HCT116 (cell line): ENCODE measurements around the gene GK2. TPM values are rescaled to one million over a fixed set of nuclear protein-coding genes. Genes with fewer than 3 reads are reported as not detected.

Source experiments
- ATAC-seq: fragments of 200-7000 bp; cut with Tn5 transposase; 2 replicates; pipeline ENCODE4 v1.9.1; 2020; ENCODE audit warnings: mild to moderate bottlenecking, moderate library complexity
- BruUV-seq: library from RNA; stranded (reverse); fragments of 400-500 nt; replicated peaks from 2 replicates; lab custom pipeline; 2021; lab: Mats Ljungman, UMichigan
- CTCF ChIA-PET: fragments of 300-600 bp; sonication (Branson Sonifier 250); formaldehyde crosslinking; loops from one replicate; lab custom pipeline; 2021; ENCODE audit warnings: antibody characterized with exemption; lab: Charles Lee
- POLR2A ChIA-PET: fragments of 300-600, 350-600 bp; sonication (Branson Sonifier 250); formaldehyde crosslinking; loops from one replicate; lab custom pipeline; 2021; ENCODE audit warnings: antibody characterized with exemption; lab: Charles Lee
- RAD21 ChIA-PET, 2 experiments: fragments of 300-600 bp; sonication (Branson Sonifier 250); formaldehyde crosslinking; loops; one replicate each; lab custom pipeline; 2023; ENCODE audit warnings: low total read pairs in 2 of 2; ENCODE audit not compliant: uncharacterized antibody in 2 of 2, unreplicated experiment in 2 of 2, low non-redundant PET in 1 of 2; lab: Charles Lee
- DNase-seq: peaks from one replicate; pipeline ENCODE4 v3.0.0-alpha.2; 2010; ENCODE audit warnings: low read depth, low spot score
- H2AFZ ChIP-seq: fragments of 200-600 bp; shearing (Covaris generic), sonication (generic); 2 replicates; pipeline ENCODE4 v1.6.1; 2017; ENCODE audit warnings: low read depth, mixed run types, mixed read lengths, antibody characterized with exemption, low read length; ENCODE audit not compliant: poor library complexity, severe bottlenecking
- H3K27ac ChIP-seq: 2 replicates; pipeline ENCODE4 v1.5.1; 2012; ENCODE audit warnings: low read depth, low read length
- H3K27me3 ChIP-seq: fragments of 200-600 bp; sonication (generic); 2 replicates; pipeline ENCODE4 v1.6.1; 2016; ENCODE audit warnings: mixed run types, low read length, mixed read lengths; ENCODE audit not compliant: insufficient read depth
- H3K36me3 ChIP-seq, 2 experiments: fragments of 200-500 bp in 1 of 2; fragments of 200-600 bp in 1 of 2; sonication (Bioruptor generic) in 1 of 2; sonication (generic) in 1 of 2; 2 replicates each; pipeline versions ENCODE4 v1.5.1 to v1.6.1; 2014 to 2016; ENCODE audit warnings: low read length in 2 of 2, inconsistent platforms in 1 of 2, mixed read lengths in 1 of 2, mixed run types in 1 of 2; ENCODE audit not compliant: insufficient read depth in 2 of 2, control insufficient read depth in 1 of 2
- H3K4me1 ChIP-seq, 2 experiments: fragments of 200-600 bp in 1 of 2; sonication (generic) in 1 of 2; 2 replicates each; pipeline versions ENCODE4 v1.5.1 to v1.6.1; 2012 to 2017; ENCODE audit warnings: low read length in 2 of 2, inconsistent platforms in 1 of 2, mild to moderate bottlenecking in 1 of 2, mixed read lengths in 1 of 2, mixed run types in 1 of 2, moderate library complexity in 1 of 2; ENCODE audit not compliant: insufficient read depth in 2 of 2, control insufficient read depth in 1 of 2
- H3K4me2 ChIP-seq: fragments of 200-600 bp; sonication (generic); 2 replicates; pipeline ENCODE4 v1.6.1; 2017; ENCODE audit warnings: mixed run types, low read length, mixed read lengths
- H3K4me3 ChIP-seq, 2 experiments: fragments of 200-600 bp in 1 of 2; sonication (generic) in 1 of 2; replicated peaks in 1 of 2; 2 replicates each; pipeline ENCODE4 v1.5.1; 2011 to 2016; ENCODE audit warnings: low read length in 2 of 2, control low read depth in 1 of 2, low read depth in 1 of 2, mild to moderate bottlenecking in 1 of 2, mixed read lengths in 1 of 2, mixed run types in 1 of 2
- H3K79me2 ChIP-seq: fragments of 200-600 bp; sonication (generic); 2 replicates; pipeline ENCODE4 v1.6.1; 2017; ENCODE audit warnings: mild to moderate bottlenecking, mixed run types, low read length, moderate library complexity, mixed read lengths; ENCODE audit not compliant: insufficient read depth
- H3K9ac ChIP-seq: fragments of 200-600 bp; sonication (generic); 2 replicates; pipeline ENCODE4 v1.6.1; 2016; ENCODE audit warnings: low read length, mixed read lengths
- H3K9me2 ChIP-seq: fragments of 200-600 bp; sonication (generic), shearing (Covaris generic); 2 replicates; pipeline ENCODE4 v1.6.1; 2017; ENCODE audit warnings: mixed run types, mild to moderate bottlenecking, moderate library complexity; ENCODE audit not compliant: insufficient read depth
- H3K9me3 ChIP-seq, 2 experiments: fragments of 200-500 bp in 1 of 2; fragments of 200-600 bp in 1 of 2; sonication (Bioruptor generic) in 1 of 2; sonication (generic) in 1 of 2; 2 replicates each; pipeline ENCODE4 v1.6.1; 2014 to 2017; ENCODE audit warnings: low read length in 2 of 2, mixed read lengths in 2 of 2, inconsistent platforms in 1 of 2, low read depth in 1 of 2, mild to moderate bottlenecking in 1 of 2, mixed run types in 1 of 2, moderate library complexity in 1 of 2; ENCODE audit not compliant: control insufficient read depth in 1 of 2, insufficient read depth in 1 of 2
- H4K20me1 ChIP-seq: fragments of 200-600 bp; sonication (generic), shearing (Covaris generic); 2 replicates; pipeline ENCODE4 v1.6.1; 2017; ENCODE audit warnings: mixed run types, mild to moderate bottlenecking, moderate library complexity; ENCODE audit not compliant: insufficient read depth
- ATF3 ChIP-seq: IDR thresholded peaks from 2 replicates; pipeline ENCODE4 v1.6.1; 2012
- CEBPB ChIP-seq: IDR thresholded peaks from 2 replicates; pipeline ENCODE4 v1.6.1; 2012; ENCODE audit warnings: low read depth
- EGR1 ChIP-seq: IDR thresholded peaks from 2 replicates; pipeline ENCODE4 v1.6.1; 2012; ENCODE audit warnings: low read depth
- ELF1 ChIP-seq: IDR thresholded peaks from 2 replicates; pipeline ENCODE4 v1.6.1; 2012; ENCODE audit warnings: low read depth, borderline replicate concordance
- EZH2 ChIP-seq: fragments of 200-600 bp; sonication (generic); IDR thresholded peaks from 2 replicates; pipeline ENCODE4 v1.6.1; 2017; ENCODE audit warnings: antibody characterized with exemption, mixed run types
- FOSL1 ChIP-seq: IDR thresholded peaks from 2 replicates; pipeline ENCODE4 v1.6.1; 2012; ENCODE audit warnings: low read depth
- MAX ChIP-seq: IDR thresholded peaks from 2 replicates; pipeline ENCODE4 v1.6.1; 2012
- POLR2A ChIP-seq: IDR thresholded peaks from 2 replicates; pipeline ENCODE4 v1.7.0; 2011; ENCODE audit warnings: borderline replicate concordance; ENCODE audit not compliant: insufficient read depth, insufficient read length; ENCODE audit errors: extremely low read depth
- POLR2AphosphoS5 ChIP-seq: IDR thresholded peaks from 2 replicates; pipeline ENCODE4 v1.6.1; 2011; ENCODE audit warnings: mild to moderate bottlenecking, low read depth, low read length, moderate library complexity
- RAD21 ChIP-seq: IDR thresholded peaks from 2 replicates; pipeline ENCODE4 v1.6.1; 2012; ENCODE audit warnings: low read depth, mild to moderate bottlenecking
- REST ChIP-seq: IDR thresholded peaks from 2 replicates; pipeline ENCODE4 v1.6.1; 2012; ENCODE audit warnings: low read depth
- SIN3A ChIP-seq: IDR thresholded peaks from 2 replicates; pipeline ENCODE4 v1.6.1; 2012; ENCODE audit warnings: low read depth
- SP1 ChIP-seq: IDR thresholded peaks from 2 replicates; pipeline ENCODE4 v1.6.1; 2012; ENCODE audit warnings: low read depth
- ZBTB33 ChIP-seq: IDR thresholded peaks from 2 replicates; pipeline ENCODE4 v1.6.1; 2011; ENCODE audit warnings: mild to moderate bottlenecking, low read length, moderate library complexity; ENCODE audit not compliant: insufficient replicate concordance; ENCODE audit errors: extremely low read depth
- intact Hi-C: fragments of 100-400 bp; cut with micrococcal nuclease; formaldehyde crosslinking; loops from 2 replicates; pipeline ENCODE4 v1.10.0; 2022
- total RNA-seq: library from RNA; stranded (reverse); gene quantifications from one replicate; pipeline ENCODE4 v1.2.1, GENCODE V29; 2021; ENCODE audit not compliant: unreplicated experiment

The GK2 gene
- total RNA-seq, 1 experiment from 2014 or later = not detected

GRCh38 chr4:79366422-79366821 lies 41.6 kb downstream of the GK2 start:
- H2AFZ ChIP-seq = no peak overlapping the region
- no peak overlapping the region for H3K9ac ChIP-seq
- CTCF ChIA-PET = no interaction called here
- RAD21 ChIA-PET = no interaction called here
- no peaks in the 10 kb centered on the region for H3K9me2 ChIP-seq
- intact Hi-C loops = no loop called here
- no TSS peak for BruUV-seq
- POLR2A ChIA-PET = no interaction called here
- no peak overlapping the region for H3K4me3 ChIP-seq
- H3K4me1 ChIP-seq = no peaks in the 10 kb centered on the region
- ATAC-seq (no peak), DNase-seq (no peak)
- H3K79me2 ChIP-seq = no peaks in the 10 kb centered on the region
- no peaks in the 10 kb centered on the region for H3K27me3 ChIP-seq
- H3K9me3 ChIP-seq = no peaks in the 10 kb centered on the region
- TF ChIP-seq POLR2AphosphoS5 (no peak), ELF1 (no peak), CEBPB (no peak), ZBTB33 (no peak), EGR1 (no peak), POLR2A (no peak), REST (no peak), SP1 (no peak), EZH2 (no peak), MAX (no peak), RAD21 (no peak), ATF3 (no peak), FOSL1 (no peak), SIN3A (no peak)
- no peaks in the 10 kb centered on the region for H4K20me1 ChIP-seq
- no peaks in the 10 kb centered on the region for H3K36me3 ChIP-seq
- no peak overlapping the region for H3K4me2 ChIP-seq
- no peak overlapping the region for H3K27ac ChIP-seq
